BLaER1 treated with 17β-estradiol and CSF1 and Interleukin-3, amounts not matched to agents 10 nM and 100 nM (cell line): ENCODE data around the gene TVP23C.

Experiments used
- H3K27ac ChIP-seq, 11 experiments: shearing (Covaris generic); formaldehyde crosslinking; 2 replicates each; pipeline ENCODE4 v1.8.1; 2022
- H3K27me3 ChIP-seq, 11 experiments: shearing (Covaris generic); formaldehyde crosslinking; 2 replicates each; pipeline ENCODE4 v1.8.1; 2022
- H3K36me3 ChIP-seq, 11 experiments: shearing (Covaris generic); formaldehyde crosslinking; 2 replicates each; pipeline ENCODE4 v1.8.1; 2022
- H3K4me1 ChIP-seq, 10 experiments: shearing (Covaris generic); formaldehyde crosslinking; 2 replicates each; pipeline ENCODE4 v1.8.1; 2022
- H3K4me2 ChIP-seq, 11 experiments: shearing (Covaris generic); formaldehyde crosslinking; 2 replicates each; pipeline ENCODE4 v1.8.1; 2022
- H3K4me3 ChIP-seq, 10 experiments: shearing (Covaris generic); formaldehyde crosslinking; 2 replicates each; pipeline ENCODE4 v1.8.1; 2022
- H3K9ac ChIP-seq, 11 experiments: shearing (Covaris generic); formaldehyde crosslinking; 2 replicates each; pipeline ENCODE4 v1.8.1; 2022
- H3K9me3 ChIP-seq, 11 experiments: shearing (Covaris generic); formaldehyde crosslinking; replicated peaks in 1 of 11; 2 replicates each; pipeline ENCODE4 v1.8.1; 2022
- H4K20me1 ChIP-seq, 11 experiments: shearing (Covaris generic); formaldehyde crosslinking; 2 replicates each; pipeline ENCODE4 v1.8.1; 2022
- Cebpa-rat ChIP-seq, 11 experiments: shearing (Covaris generic); IDR thresholded peaks; 2 replicates each; pipeline ENCODE4 v1.8.1; 2022

TVP23C gene

GRCh38 chr17:15498107-15498506, 65.2 kb downstream of the TVP23C start:
- no peaks in the 10 kb centered on the region for H3K36me3 ChIP-seq
- H3K9me3 ChIP-seq = no peaks in the 10 kb centered on the region
- H3K4me2 ChIP-seq = no peak overlapping the region
- no peak overlapping the region for H3K27ac ChIP-seq
- no peaks in the 10 kb centered on the region for H3K27me3 ChIP-seq
- H4K20me1 ChIP-seq = no peaks in the 10 kb centered on the region
- H3K9ac ChIP-seq = no peak overlapping the region
- H3K4me3 ChIP-seq = no peak overlapping the region
- no peak for TF ChIP-seq Cebpa-rat (IDR thresholded peaks at IDR 0.05)
- H3K4me1 ChIP-seq = peaks cover 14 to 26% (median 17%) of the 10 kb centered on the region in 10 experiments

- TF ChIP-seq Cebpa-rat (IDR thresholded peaks at IDR 0.05) = no peak
- Histone ChIP-seq H3K27me3 (no peaks in the 10 kb centered on the region), H3K4me3 (no peak overlapping the region), H3K4me1 (peaks cover 3 to 25% (median 11%) of the 10 kb centered on the region in 10 experiments), H3K4me2 (no peak overlapping the region), H3K27ac (no peak overlapping the region), H3K36me3 (no peaks in the 10 kb centered on the region), H4K20me1 (no peaks in the 10 kb centered on the region), H3K9ac (no peak overlapping the region), H3K9me3 (no peaks in the 10 kb centered on the region)
Observed at GRCh38 chr17:15496735-15497670, 66.3 kb downstream of the TVP23C start.

- H3K27me3 ChIP-seq = no peaks in the 10 kb centered on the region
- H3K27ac ChIP-seq = no peak overlapping the region
- H3K4me2 ChIP-seq = no peak overlapping the region
- H3K4me3 ChIP-seq = no peak overlapping the region
- H3K4me1 ChIP-seq = peaks cover 13 to 36% (median 26%) of the 10 kb centered on the region in 10 experiments
- TF ChIP-seq Cebpa-rat (IDR thresholded peaks at IDR 0.05) = no peak
- H3K9ac ChIP-seq = no peak overlapping the region
- H4K20me1 ChIP-seq = no peaks in the 10 kb centered on the region
- H3K9me3 ChIP-seq = 0 out of 22 replicates have a peak, but pooled peaks cover 0 to 5% (median 0%) of the 10 kb centered on the region in 11 experiments
- no peaks in the 10 kb centered on the region for H3K36me3 ChIP-seq
Observed at GRCh38 chr17:15494821-15495220, 68.5 kb downstream of the TVP23C start.

- Histone ChIP-seq H3K4me2 (no peak overlapping the region), H3K4me3 (no peak overlapping the region), H3K27ac (no peak overlapping the region), H3K27me3 (no peaks in the 10 kb centered on the region), H4K20me1 (no peaks in the 10 kb centered on the region), H3K9ac (no peak overlapping the region), H3K9me3 (0 out of 22 replicates have a peak, but pooled peaks cover 0 to 7% (median 0%) of the 10 kb centered on the region in 11 experiments), H3K4me1 (peaks cover 13 to 37% (median 26%) of the 10 kb centered on the region in 10 experiments), H3K36me3 (no peaks in the 10 kb centered on the region)
- no peak for TF ChIP-seq Cebpa-rat (IDR thresholded peaks at IDR 0.05)
Observed at GRCh38 chr17:15493693-15494035, 69.6 kb downstream of the TVP23C start.

- Histone ChIP-seq H3K4me1 (peaks cover 13 to 37% (median 26%) of the 10 kb centered on the region in 10 experiments), H3K4me3 (no peak overlapping the region), H3K27me3 (no peaks in the 10 kb centered on the region), H3K27ac (no peak overlapping the region), H3K4me2 (peak overlapping the region in 7 of 11 experiments; percentile 5 to 35 (median 25); a peak in 5 of 22 replicates), H4K20me1 (no peaks in the 10 kb centered on the region), H3K9me3 (0 out of 22 replicates have a peak, but pooled peaks cover 0 to 7% (median 0%) of the 10 kb centered on the region in 11 experiments), H3K36me3 (no peaks in the 10 kb centered on the region), H3K9ac (no peak overlapping the region)
- TF ChIP-seq Cebpa-rat (IDR thresholded peaks at IDR 0.05) = no peak
Observed at GRCh38 chr17:15492791-15493692, 70.2 kb downstream of the TVP23C start.

GRCh38 chr17:15492186-15492585, 71.1 kb downstream of the TVP23C start:
- no peak overlapping the region for H3K4me2 ChIP-seq
- H3K36me3 ChIP-seq = no peaks in the 10 kb centered on the region
- no peaks in the 10 kb centered on the region for H3K27me3 ChIP-seq
- no peak overlapping the region for H3K9ac ChIP-seq
- no peak overlapping the region for H3K27ac ChIP-seq
- H3K4me3 ChIP-seq = no peak overlapping the region
- H4K20me1 ChIP-seq = no peaks in the 10 kb centered on the region
- peaks cover 13 to 37% (median 26%) of the 10 kb centered on the region in 10 experiments for H3K4me1 ChIP-seq
- 0 out of 22 replicates have a peak, but pooled peaks cover 0 to 7% (median 0%) of the 10 kb centered on the region in 11 experiments for H3K9me3 ChIP-seq
- TF ChIP-seq Cebpa-rat (IDR thresholded peaks at IDR 0.05) = no peak

- H3K36me3 ChIP-seq = no peaks in the 10 kb centered on the region
- no peaks in the 10 kb centered on the region for H4K20me1 ChIP-seq
- peaks cover 13 to 37% (median 26%) of the 10 kb centered on the region in 10 experiments for H3K4me1 ChIP-seq
- no peak overlapping the region for H3K4me3 ChIP-seq
- peak overlapping the region in 10 of 11 experiments; percentile 12 to 74 (median 52); a peak in 18 of 22 replicates for H3K27ac ChIP-seq
- H3K9me3 ChIP-seq = 0 out of 22 replicates have a peak, but pooled peaks cover 0 to 7% (median 0%) of the 10 kb centered on the region in 11 experiments
- H3K4me2 ChIP-seq = peak overlapping the region; percentile 32 to 86 (median 69)
- peak overlapping the region in 6 of 11 experiments; percentile 5 to 43 (median 36); a peak in 8 of 22 replicates for H3K9ac ChIP-seq
- no peaks in the 10 kb centered on the region for H3K27me3 ChIP-seq
- TF ChIP-seq Cebpa-rat (IDR thresholded peaks at IDR 0.05) = no peak
Observed at GRCh38 chr17:15490634-15491261, 72.5 kb downstream of the TVP23C start.

GRCh38 chr17:15488557-15488956, 74.7 kb downstream of the TVP23C start:
- Histone ChIP-seq H3K36me3 (no peaks in the 10 kb centered on the region), H3K27me3 (no peaks in the 10 kb centered on the region), H3K9ac (no peak overlapping the region), H3K4me1 (peaks cover 13 to 37% (median 23%) of the 10 kb centered on the region in 10 experiments), H3K4me2 (no peak overlapping the region), H3K4me3 (no peak overlapping the region), H3K27ac (no peak overlapping the region), H4K20me1 (no peaks in the 10 kb centered on the region), H3K9me3 (0 out of 22 replicates have a peak, but pooled peaks cover 0 to 7% (median 0%) of the 10 kb centered on the region in 11 experiments)
- TF ChIP-seq Cebpa-rat (IDR thresholded peaks at IDR 0.05) = no peak
